Neural cell (in vitro differentiated cells): ENCODE measurements around the gene SLC2A4. TPM values are rescaled to one million over a fixed set of nuclear protein-coding genes. Genes with fewer than 3 reads are reported as not detected.

Experiments
- H2AFZ ChIP-seq: fragments of 200-600, 300-800 bp; sonication (generic), shearing (Covaris generic); 2 replicates; pipeline ENCODE4 v1.6.0; 2014; ENCODE audit warnings: low read depth, mild to moderate bottlenecking, antibody characterized with exemption, low read length, moderate library complexity
- H3F3A ChIP-seq: fragments of 200-600 bp; shearing (Covaris generic); 2 replicates; pipeline ENCODE4 v1.6.1; 2016; ENCODE audit warnings: mild to moderate bottlenecking, moderate library complexity, mixed read lengths, antibody characterized with exemption, low read length; ENCODE audit not compliant: insufficient read depth, poor library complexity, severe bottlenecking
- H3K27ac ChIP-seq: fragments of 200-600, 300-800 bp; sonication (generic), shearing (Covaris generic); 2 replicates; pipeline ENCODE4 v1.5.1; 2014; ENCODE audit warnings: mild to moderate bottlenecking, low read length, moderate library complexity
- H3K27me3 ChIP-seq: fragments of 300-800, 200-600 bp; sonication (generic), shearing (Covaris generic); 2 replicates; pipeline ENCODE4 v1.6.0; 2014; ENCODE audit warnings: mild to moderate bottlenecking, low read depth, low read length, moderate library complexity; ENCODE audit not compliant: insufficient read depth
- H3K36me3 ChIP-seq: fragments of 300-800, 200-600 bp; sonication (generic), shearing (Covaris generic); 2 replicates; pipeline ENCODE4 v1.5.1; 2014; ENCODE audit warnings: mild to moderate bottlenecking, antibody characterized with exemption, low read length, moderate library complexity; ENCODE audit not compliant: insufficient read depth
- H3K4me2 ChIP-seq: fragments of 300-800, 200-600 bp; sonication (generic), shearing (Covaris generic); 2 replicates; pipeline ENCODE4 v1.6.0; 2014; ENCODE audit warnings: mild to moderate bottlenecking, low read length
- H3K4me3 ChIP-seq: fragments of 300-800, 200-600 bp; sonication (generic), shearing (Covaris generic); 2 replicates; pipeline ENCODE4 v1.5.1; 2014; ENCODE audit warnings: mild to moderate bottlenecking, low read length, moderate library complexity
- H3K79me2 ChIP-seq: fragments of 200-600 bp; shearing (Covaris generic); replicated peaks from 2 replicates; pipeline ENCODE4 v1.6.0; 2014; ENCODE audit warnings: mild to moderate bottlenecking, low read length, moderate library complexity; ENCODE audit not compliant: insufficient read depth
- H3K9ac ChIP-seq: fragments of 300-800, 200-600 bp; sonication (generic), shearing (Covaris generic); 2 replicates; pipeline ENCODE4 v1.6.1; 2016; ENCODE audit warnings: mild to moderate bottlenecking, low read length, mixed read lengths
- H3K9me2 ChIP-seq: fragments of 200-600 bp; shearing (Covaris generic); 2 replicates; pipeline ENCODE4 v1.6.1; 2016; ENCODE audit warnings: mild to moderate bottlenecking, low read length, mixed read lengths; ENCODE audit not compliant: insufficient read depth
- H3K9me3 ChIP-seq: fragments of 200-600, 300-800 bp; sonication (generic), shearing (Covaris generic); 2 replicates; pipeline ENCODE4 v1.6.1; 2016; ENCODE audit warnings: mild to moderate bottlenecking, mixed run types, low read length, moderate library complexity, mixed read lengths
- H4K20me1 ChIP-seq: fragments of 200-600 bp; shearing (Covaris generic); 2 replicates; pipeline ENCODE4 v1.6.1; 2016; ENCODE audit warnings: mild to moderate bottlenecking, mixed run types; ENCODE audit not compliant: insufficient read depth
- EP300 ChIP-seq: fragments of 450-650 bp; conservative IDR thresholded peaks from 2 replicates; pipeline ENCODE4 v1.6.1; 2014; ENCODE audit warnings: antibody characterized with exemption, mild to moderate bottlenecking, moderate library complexity; ENCODE audit not compliant: poor library complexity, severe bottlenecking
- EZH2 ChIP-seq: fragments of 200-600, 300-800 bp; shearing (Covaris generic), sonication (generic); IDR thresholded peaks from 2 replicates; pipeline ENCODE4 v1.6.1; 2014; ENCODE audit warnings: antibody characterized with exemption, low read length, borderline replicate concordance, mild to moderate bottlenecking; ENCODE audit not compliant: insufficient read depth, poor library complexity, severe bottlenecking
- MXI1 ChIP-seq: fragments of 450-650 bp; conservative IDR thresholded peaks from 2 replicates; pipeline ENCODE4 v1.6.1; 2014; ENCODE audit warnings: antibody characterized with exemption, mild to moderate bottlenecking; ENCODE audit not compliant: poor library complexity, severe bottlenecking
- POLR2AphosphoS5 ChIP-seq: IDR thresholded peaks from 2 replicates; pipeline ENCODE4 v1.6.1; 2012
- RAD21 ChIP-seq: fragments of 450-650 bp; conservative IDR thresholded peaks from 2 replicates; pipeline ENCODE4 v1.6.1; 2014; ENCODE audit warnings: antibody characterized with exemption, mild to moderate bottlenecking, moderate library complexity
- REST ChIP-seq: IDR thresholded peaks from 2 replicates; pipeline ENCODE4 v1.6.1; 2012; ENCODE audit warnings: borderline replicate concordance
- SMC3 ChIP-seq: fragments of 450-650 bp; conservative IDR thresholded peaks from 2 replicates; pipeline ENCODE4 v1.6.1; 2014; ENCODE audit warnings: antibody characterized with exemption, mild to moderate bottlenecking, moderate library complexity; ENCODE audit not compliant: poor library complexity
- TAF1 ChIP-seq: IDR thresholded peaks from 2 replicates; pipeline ENCODE4 v1.6.1; 2012; ENCODE audit warnings: low read depth
- polyA plus RNA-seq: library from polyadenylated mRNA; depleted of rRNA; stranded (reverse); fragments of >200 nt; gene quantifications from 2 replicates; pipeline ENCODE4 v1.2.3, GENCODE V29; 2014
- TF ChIP-seq, protein P1 (sequence below): fragments of 450-650 bp; IDR thresholded peaks from 2 replicates; pipeline ENCODE4 v1.5.1; 2014; ENCODE audit warnings: antibody characterized with exemption, mild to moderate bottlenecking, moderate library complexity; ENCODE audit not compliant: poor library complexity, severe bottlenecking

SLC2A4 gene
- polyA plus RNA-seq, 1 donor from 2014 or later: not detected

GRCh38 chr17:7292194-7292593, 10.7 kb downstream of the SLC2A4 start:
- H3K36me3 ChIP-seq: no peaks in the 10 kb centered on the region
- no peaks in the 10 kb centered on the region for H3K9me2 ChIP-seq

GRCh38 chr17:7292729-7293128, 11.2 kb downstream of the SLC2A4 start:
- Histone ChIP-seq H4K20me1 (no peaks in the 10 kb centered on the region), H3K9me3 (no peaks in the 10 kb centered on the region), H3K36me3 (no peaks in the 10 kb centered on the region), H3F3A (no peaks in the 10 kb centered on the region), H3K27me3 (peaks cover 49% of the 10 kb centered on the region), H3K4me2 (no peak overlapping the region), H3K79me2 (no peaks in the 10 kb centered on the region), H3K27ac (no peak overlapping the region), H3K9me2 (no peaks in the 10 kb centered on the region), H2AFZ (no peak overlapping the region), H3K9ac (no peak overlapping the region), H3K4me3 (no peak overlapping the region)
- no peak for TF ChIP-seq TAF1
- no peak for TF ChIP-seq POLR2AphosphoS5
- TF ChIP-seq RAD21: no peak
- TF ChIP-seq EP300: no peak
- TF ChIP-seq SMC3: no peak
- TF ChIP-seq, protein P1, sequence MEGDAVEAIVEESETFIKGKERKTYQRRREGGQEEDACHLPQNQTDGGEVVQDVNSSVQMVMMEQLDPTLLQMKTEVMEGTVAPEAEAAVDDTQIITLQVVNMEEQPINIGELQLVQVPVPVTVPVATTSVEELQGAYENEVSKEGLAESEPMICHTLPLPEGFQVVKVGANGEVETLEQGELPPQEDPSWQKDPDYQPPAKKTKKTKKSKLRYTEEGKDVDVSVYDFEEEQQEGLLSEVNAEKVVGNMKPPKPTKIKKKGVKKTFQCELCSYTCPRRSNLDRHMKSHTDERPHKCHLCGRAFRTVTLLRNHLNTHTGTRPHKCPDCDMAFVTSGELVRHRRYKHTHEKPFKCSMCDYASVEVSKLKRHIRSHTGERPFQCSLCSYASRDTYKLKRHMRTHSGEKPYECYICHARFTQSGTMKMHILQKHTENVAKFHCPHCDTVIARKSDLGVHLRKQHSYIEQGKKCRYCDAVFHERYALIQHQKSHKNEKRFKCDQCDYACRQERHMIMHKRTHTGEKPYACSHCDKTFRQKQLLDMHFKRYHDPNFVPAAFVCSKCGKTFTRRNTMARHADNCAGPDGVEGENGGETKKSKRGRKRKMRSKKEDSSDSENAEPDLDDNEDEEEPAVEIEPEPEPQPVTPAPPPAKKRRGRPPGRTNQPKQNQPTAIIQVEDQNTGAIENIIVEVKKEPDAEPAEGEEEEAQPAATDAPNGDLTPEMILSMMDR: no peak
- no peak for TF ChIP-seq EZH2
- no peak for TF ChIP-seq MXI1

More at GRCh38 chr17:7292194-7292593, 10.7 kb downstream of the SLC2A4 start:
- Histone ChIP-seq H3K9ac (no peak overlapping the region), H3K79me2 (no peaks in the 10 kb centered on the region), H4K20me1 (no peaks in the 10 kb centered on the region), H3K4me2 (no peak overlapping the region), H3K9me3 (no peaks in the 10 kb centered on the region), H3K27ac (no peak overlapping the region), H2AFZ (no peak overlapping the region), H3K4me3 (no peak overlapping the region), H3K27me3 (peaks cover 49% of the 10 kb centered on the region), H3F3A (no peaks in the 10 kb centered on the region)
- no peak for TF ChIP-seq POLR2AphosphoS5
- no peak for TF ChIP-seq RAD21
- no peak for TF ChIP-seq EP300
- TF ChIP-seq SMC3: no peak
- no peak for TF ChIP-seq REST
- TF ChIP-seq, protein P1: no peak
- TF ChIP-seq TAF1: no peak
- no peak for TF ChIP-seq MXI1
- no peak for TF ChIP-seq EZH2
